ENCODE results near the gene SUCO. TPM values are rescaled to one million over a fixed set of nuclear protein-coding genes. Genes with fewer than 3 reads are reported as not detected.

Gene SUCO
- total RNA-seq, 1 donor from 2014 or later, result 63.7 TPM

GRCh38 chr1:172628401-172628800, 95.5 kb downstream of the SUCO start:
- no peaks in the 10 kb centered on the region for H3K36me3 ChIP-seq (ENCODE audit: insufficient read depth, low read length)
- DNase-seq (ENCODE audit: low read depth) (peak; percentile 36), FAIRE-seq (no peak)
- Mint-ChIP-seq H3K4me3 (ENCODE audit: unreplicated experiment) (no peak overlapping the region), H3K27ac (ENCODE audit: unreplicated experiment) (no peak overlapping the region), H3K27me3 (ENCODE audit: low read depth, unreplicated experiment) (no peaks in the 10 kb centered on the region), H3K4me1 (ENCODE audit: low read depth, unreplicated experiment) (peaks cover 15% of the 10 kb centered on the region), H3K9me3 (ENCODE audit: unreplicated experiment) (peaks cover 10% of the 10 kb centered on the region), H3K36me3 (ENCODE audit: low read depth, unreplicated experiment) (no peaks in the 10 kb centered on the region)
- no peaks in the 10 kb centered on the region for H4K20me1 ChIP-seq (ENCODE audit: insufficient read depth, low read length)
- H3K27ac ChIP-seq (ENCODE audit: low read depth, low read length), result no peak overlapping the region
- TF ChIP-seq CTCF (IDR thresholded peaks at IDR 0.05; ENCODE audit: insufficient read depth, low read depth, low read length) (no peak), EZH2 (IDR thresholded peaks at IDR 0.05; ENCODE audit: insufficient read depth, low read length) (no peak)
- H3K4me1 ChIP-seq (ENCODE audit: insufficient read depth, low read length), result peaks cover 13% of the 10 kb centered on the region
- H3K9ac ChIP-seq (ENCODE audit: low read length), result no peak overlapping the region
- H2AFZ ChIP-seq (ENCODE audit: low read depth, low read length), result no peak overlapping the region
- no peak overlapping the region for H3K4me2 ChIP-seq (ENCODE audit: low read length)
- no peaks in the 10 kb centered on the region for H3K9me3 ChIP-seq (ENCODE audit: insufficient read depth, low read depth, low read length)
- H3K79me2 ChIP-seq (ENCODE audit: insufficient read depth, low read length), result no peaks in the 10 kb centered on the region
- no peaks in the 10 kb centered on the region for H3K27me3 ChIP-seq (ENCODE audit: insufficient read depth, low read length)
- H3K4me3 ChIP-seq (ENCODE audit: insufficient read depth, low read depth, low read length), result no peak overlapping the region

- Mint-ChIP-seq H3K4me1 (ENCODE audit: low read depth, unreplicated experiment) (peaks cover 15% of the 10 kb centered on the region), H3K4me3 (ENCODE audit: unreplicated experiment) (no peak overlapping the region), H3K27ac (ENCODE audit: unreplicated experiment) (no peak overlapping the region), H3K9me3 (ENCODE audit: unreplicated experiment) (peaks cover 9% of the 10 kb centered on the region), H3K36me3 (ENCODE audit: low read depth, unreplicated experiment) (peaks cover 3% of the 10 kb centered on the region), H3K27me3 (ENCODE audit: low read depth, unreplicated experiment) (no peaks in the 10 kb centered on the region)
- no peak overlapping the region for H3K27ac ChIP-seq (ENCODE audit: low read depth, low read length)
- peaks cover 13% of the 10 kb centered on the region for H3K4me1 ChIP-seq (ENCODE audit: insufficient read depth, low read length)
- H3K4me2 ChIP-seq (ENCODE audit: low read length), result no peak overlapping the region
- no peak overlapping the region for H3K9ac ChIP-seq (ENCODE audit: low read length)
- H3K27me3 ChIP-seq (ENCODE audit: insufficient read depth, low read length), result no peaks in the 10 kb centered on the region
- FAIRE-seq (no peak), DNase-seq (ENCODE audit: low read depth) (no peak)
- H3K9me3 ChIP-seq (ENCODE audit: insufficient read depth, low read depth, low read length), result no peaks in the 10 kb centered on the region
- no peak overlapping the region for H2AFZ ChIP-seq (ENCODE audit: low read depth, low read length)
- no peaks in the 10 kb centered on the region for H4K20me1 ChIP-seq (ENCODE audit: insufficient read depth, low read length)
- H3K4me3 ChIP-seq (ENCODE audit: insufficient read depth, low read depth, low read length), result no peak overlapping the region
- TF ChIP-seq CTCF (IDR thresholded peaks at IDR 0.05; ENCODE audit: insufficient read depth, low read depth, low read length), result no peak
- TF ChIP-seq EZH2 (IDR thresholded peaks at IDR 0.05; ENCODE audit: insufficient read depth, low read length), result no peak
- H3K36me3 ChIP-seq (ENCODE audit: insufficient read depth, low read length), result no peaks in the 10 kb centered on the region
- no peaks in the 10 kb centered on the region for H3K79me2 ChIP-seq (ENCODE audit: insufficient read depth, low read length)
These were observed 96.2 kb downstream of the SUCO start for GRCh38 chr1:172629170-172629569.

GRCh38 chr1:172629638-172630037, 96.7 kb downstream of the SUCO start:
- no peak overlapping the region for H2AFZ ChIP-seq (ENCODE audit: low read depth, low read length)
- no peak for DNase-seq (ENCODE audit: low read depth)
- peaks cover 3% of the 10 kb centered on the region for H3K36me3 Mint-ChIP-seq (ENCODE audit: low read depth, unreplicated experiment)

More at GRCh38 chr1:172629638-172630037, 96.7 kb downstream of the SUCO start:
- H3K79me2 ChIP-seq (ENCODE audit: insufficient read depth, low read length), result no peaks in the 10 kb centered on the region
- H3K4me3 Mint-ChIP-seq (ENCODE audit: unreplicated experiment), result no peak overlapping the region
- peak; percentile 20 for FAIRE-seq
- TF ChIP-seq CTCF (IDR thresholded peaks at IDR 0.05; ENCODE audit: insufficient read depth, low read depth, low read length), result no peak
- TF ChIP-seq EZH2 (IDR thresholded peaks at IDR 0.05; ENCODE audit: insufficient read depth, low read length), result no peak
- peaks cover 13% of the 10 kb centered on the region for H3K4me1 ChIP-seq (ENCODE audit: insufficient read depth, low read length)
- no peaks in the 10 kb centered on the region for H3K36me3 ChIP-seq (ENCODE audit: insufficient read depth, low read length)
- H3K27ac Mint-ChIP-seq (ENCODE audit: unreplicated experiment), result peak overlapping the region; percentile 54
- H3K4me1 Mint-ChIP-seq (ENCODE audit: low read depth, unreplicated experiment), result peaks cover 15% of the 10 kb centered on the region
- no peak overlapping the region for H3K27ac ChIP-seq (ENCODE audit: low read depth, low read length)
- H4K20me1 ChIP-seq (ENCODE audit: insufficient read depth, low read length), result no peaks in the 10 kb centered on the region
- H3K9me3 Mint-ChIP-seq (ENCODE audit: unreplicated experiment), result peaks cover 14% of the 10 kb centered on the region
- no peak overlapping the region for H3K9ac ChIP-seq (ENCODE audit: low read length)
- no peaks in the 10 kb centered on the region for H3K9me3 ChIP-seq (ENCODE audit: insufficient read depth, low read depth, low read length)
- H3K4me2 ChIP-seq (ENCODE audit: low read length), result no peak overlapping the region
- H3K27me3 ChIP-seq (ENCODE audit: insufficient read depth, low read length), result no peaks in the 10 kb centered on the region
- no peaks in the 10 kb centered on the region for H3K27me3 Mint-ChIP-seq (ENCODE audit: low read depth, unreplicated experiment)
- no peak overlapping the region for H3K4me3 ChIP-seq (ENCODE audit: insufficient read depth, low read depth, low read length)

Data from astrocyte (in vitro differentiated cells and primary cell).